Measurements from ENCODE around the gene MAP2.

DNA sequence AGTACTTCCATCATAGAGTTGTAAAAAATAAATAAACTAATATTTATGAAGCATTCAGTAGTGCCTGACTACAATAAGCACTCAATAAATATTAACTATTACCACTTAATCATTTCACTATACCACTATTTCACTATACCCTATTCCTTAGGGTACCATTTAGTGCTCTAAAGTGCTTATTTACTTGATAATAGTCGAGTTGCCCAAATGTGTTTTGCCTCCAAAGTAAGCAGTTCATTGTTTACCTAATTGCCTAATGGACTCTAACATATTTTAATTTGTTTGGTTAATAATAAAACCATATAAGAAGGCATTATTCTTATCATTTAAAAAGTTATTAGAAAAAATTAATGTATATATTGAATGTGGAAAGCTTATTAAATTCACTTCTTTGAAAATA is 33.0 kb upstream of the MAP2 start:
- TF ChIP-seq, protein P1, sequence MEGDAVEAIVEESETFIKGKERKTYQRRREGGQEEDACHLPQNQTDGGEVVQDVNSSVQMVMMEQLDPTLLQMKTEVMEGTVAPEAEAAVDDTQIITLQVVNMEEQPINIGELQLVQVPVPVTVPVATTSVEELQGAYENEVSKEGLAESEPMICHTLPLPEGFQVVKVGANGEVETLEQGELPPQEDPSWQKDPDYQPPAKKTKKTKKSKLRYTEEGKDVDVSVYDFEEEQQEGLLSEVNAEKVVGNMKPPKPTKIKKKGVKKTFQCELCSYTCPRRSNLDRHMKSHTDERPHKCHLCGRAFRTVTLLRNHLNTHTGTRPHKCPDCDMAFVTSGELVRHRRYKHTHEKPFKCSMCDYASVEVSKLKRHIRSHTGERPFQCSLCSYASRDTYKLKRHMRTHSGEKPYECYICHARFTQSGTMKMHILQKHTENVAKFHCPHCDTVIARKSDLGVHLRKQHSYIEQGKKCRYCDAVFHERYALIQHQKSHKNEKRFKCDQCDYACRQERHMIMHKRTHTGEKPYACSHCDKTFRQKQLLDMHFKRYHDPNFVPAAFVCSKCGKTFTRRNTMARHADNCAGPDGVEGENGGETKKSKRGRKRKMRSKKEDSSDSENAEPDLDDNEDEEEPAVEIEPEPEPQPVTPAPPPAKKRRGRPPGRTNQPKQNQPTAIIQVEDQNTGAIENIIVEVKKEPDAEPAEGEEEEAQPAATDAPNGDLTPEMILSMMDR (conservative IDR thresholded peaks at IDR 0.05; ENCODE audit: low read length) = no peak
- no peak for TF ChIP-seq EZH2phosphoT487 (IDR thresholded peaks at IDR 0.05; ENCODE audit: borderline replicate concordance, low read depth, low read length)

All from OCI-LY7 (cell line).